Right lobe of liver (tissue), 4 donors: ENCODE results near the gene CD74.

Experiments used
- CTCF ChIP-seq, 4 donors: fragments of 200-600 bp in 3 of 4; fragments of 450-650 bp in 1 of 4; IDR thresholded peaks; one replicate each; pipeline versions ENCODE4 v1.5.1 to v1.8.0; 2016 to 2022; ENCODE audit warnings: antibody characterized with exemption in 4 of 4, mild to moderate bottlenecking in 2 of 4
- POLR2A ChIP-seq: fragments of 450-650 bp; IDR thresholded peaks from one replicate; pipeline ENCODE4 v1.6.1; 2017; ENCODE audit warnings: antibody characterized with exemption, mild to moderate bottlenecking
- donor health status: DM: no; HTN: no; CAD: no.
- donor health status: DM: no; HTN: no; CAD: no.
- donor health status: DM: no; HTN: yes; CAD: no.

- TF ChIP-seq CTCF (IDR thresholded peaks at IDR 0.05): no peak
- no peak for TF ChIP-seq POLR2A
These were observed 17.1 kb downstream of the CD74 start for GRCh38 chr5:150395688-150395975.
